AG08395 (cell line): ENCODE measurements around the gene PARP8.

Experiments
- DNase-seq: peaks from one replicate; pipeline ENCODE4 v3.0.0; 2012; ENCODE audit warnings: mixed read lengths, low spot score

The PARP8 gene

GRCh38 chr5:50853151-50853550 lies 186.7 kb downstream of the PARP8 start:
- no peak for DNase-seq

GRCh38 chr5:50854082-50854481 lies 187.6 kb downstream of the PARP8 start:
- DNase-seq = no peak

- no peak for DNase-seq
Observed at GRCh38 chr5:50855001-50855400, 188.6 kb downstream of the PARP8 start.

GRCh38 chr5:50856401-50857119 lies 190.1 kb downstream of the PARP8 start:
- no peak for DNase-seq

GRCh38 chr5:50863534-50864170 lies 197.2 kb downstream of the PARP8 start:
- DNase-seq = no peak

GRCh38 chr5:50864466-50864865 lies 198.0 kb downstream of the PARP8 start:
- DNase-seq = no peak

- DNase-seq = no peak
Observed at GRCh38 chr5:50866415-50866814, 200.0 kb downstream of the PARP8 start.

- no peak for DNase-seq
Observed at GRCh38 chr5:50867140-50867539, 200.7 kb downstream of the PARP8 start.

GRCh38 chr5:50873595-50874277 lies 207.3 kb downstream of the PARP8 start:
- DNase-seq = no peak

GRCh38 chr5:50874306-50875001 lies 208.0 kb downstream of the PARP8 start:
- no peak for DNase-seq

GRCh38 chr5:50875002-50875344 lies 208.5 kb downstream of the PARP8 start:
- DNase-seq = no peak

- DNase-seq = no peak
Observed at GRCh38 chr5:50878470-50878869, 212.0 kb downstream of the PARP8 start.

GRCh38 chr5:50881407-50881806 lies 215.0 kb downstream of the PARP8 start:
- DNase-seq = no peak

- DNase-seq = no peak
Observed at GRCh38 chr5:50886657-50887345, 220.4 kb downstream of the PARP8 start.

GRCh38 chr5:50887889-50888633 lies 221.6 kb downstream of the PARP8 start:
- DNase-seq = no peak

GRCh38 chr5:50888751-50889150 lies 222.3 kb downstream of the PARP8 start:
- no peak for DNase-seq

- no peak for DNase-seq
Observed at GRCh38 chr5:50889790-50890189, 223.4 kb downstream of the PARP8 start.
